ENCODE results near the gene CHD3. TPM values are rescaled to one million over a fixed set of nuclear protein-coding genes. Genes with fewer than 3 reads are reported as not detected.

CHD3 gene
- total RNA-seq, 1 donor from 2014 or later: 128 TPM

DNA sequence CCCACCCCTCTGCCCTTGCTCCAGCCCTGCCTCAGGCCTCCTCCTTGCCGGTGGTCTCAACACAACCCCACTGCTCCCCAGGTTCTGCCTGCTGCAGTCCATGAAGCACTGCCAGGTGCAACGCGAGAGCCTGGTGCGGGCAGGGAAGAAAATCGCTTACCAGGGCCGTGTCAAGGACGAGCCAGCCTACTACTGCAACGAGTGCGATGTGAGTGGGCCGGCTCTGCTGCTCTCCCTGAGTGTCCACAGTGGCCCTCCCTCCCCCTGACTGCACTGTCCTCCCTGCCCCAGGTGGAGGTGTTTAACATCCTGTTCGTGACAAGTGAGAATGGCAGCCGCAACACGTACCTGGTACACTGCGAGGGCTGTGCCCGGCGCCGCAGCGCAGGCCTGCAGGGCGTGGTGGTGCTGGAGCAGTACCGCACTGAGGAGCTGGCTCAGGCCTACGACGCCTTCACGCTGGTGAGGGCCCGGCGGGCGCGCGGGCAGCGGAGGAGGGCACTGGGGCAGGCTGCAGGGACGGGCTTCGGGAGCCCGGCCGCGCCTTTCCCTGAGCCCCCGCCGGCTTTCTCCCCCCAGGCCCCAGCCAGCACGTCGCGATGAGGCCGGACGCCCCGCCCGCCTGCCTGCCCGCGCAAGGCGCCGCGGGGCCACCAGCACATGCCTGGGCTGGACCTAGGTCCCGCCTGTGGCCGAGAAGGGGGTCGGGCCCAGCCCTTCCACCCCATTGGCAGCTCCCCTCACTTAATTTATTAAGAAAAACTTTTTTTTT lies 35.5 kb upstream of the CHD3 start:
- Histone ChIP-seq H3K4me1 (peaks cover 33% of the 10 kb centered on the region), H3K27me3 (no peaks in the 10 kb centered on the region), H3K9me3 (no peaks in the 10 kb centered on the region), H3K36me3 (peaks cover 0 to 33% of the 10 kb centered on the region in 2 donors), H3K4me3 (no peak overlapping the region), H3K27ac (no peak overlapping the region)
- DNase-seq (ENCODE audit: extremely low spot score in 2 of 2): peak in 1 of 2 donors; percentile 88
- intact Hi-C loops (cut with DNase I): loop anchor here (5.0 kb wide), 1 partner anchor 34 kb away; the partner anchor contains the start of gene CHD3
- TF ChIP-seq POLR2AphosphoS5 (IDR thresholded peaks at IDR 0.05; ENCODE audit: insufficient read depth in 1 of 2, low read depth in 1 of 2): no peak
- TF ChIP-seq POLR2A (IDR thresholded peaks at IDR 0.05): no peak
- TF ChIP-seq, protein P1, sequence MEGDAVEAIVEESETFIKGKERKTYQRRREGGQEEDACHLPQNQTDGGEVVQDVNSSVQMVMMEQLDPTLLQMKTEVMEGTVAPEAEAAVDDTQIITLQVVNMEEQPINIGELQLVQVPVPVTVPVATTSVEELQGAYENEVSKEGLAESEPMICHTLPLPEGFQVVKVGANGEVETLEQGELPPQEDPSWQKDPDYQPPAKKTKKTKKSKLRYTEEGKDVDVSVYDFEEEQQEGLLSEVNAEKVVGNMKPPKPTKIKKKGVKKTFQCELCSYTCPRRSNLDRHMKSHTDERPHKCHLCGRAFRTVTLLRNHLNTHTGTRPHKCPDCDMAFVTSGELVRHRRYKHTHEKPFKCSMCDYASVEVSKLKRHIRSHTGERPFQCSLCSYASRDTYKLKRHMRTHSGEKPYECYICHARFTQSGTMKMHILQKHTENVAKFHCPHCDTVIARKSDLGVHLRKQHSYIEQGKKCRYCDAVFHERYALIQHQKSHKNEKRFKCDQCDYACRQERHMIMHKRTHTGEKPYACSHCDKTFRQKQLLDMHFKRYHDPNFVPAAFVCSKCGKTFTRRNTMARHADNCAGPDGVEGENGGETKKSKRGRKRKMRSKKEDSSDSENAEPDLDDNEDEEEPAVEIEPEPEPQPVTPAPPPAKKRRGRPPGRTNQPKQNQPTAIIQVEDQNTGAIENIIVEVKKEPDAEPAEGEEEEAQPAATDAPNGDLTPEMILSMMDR (IDR thresholded peaks at IDR 0.05): no peak

DNA sequence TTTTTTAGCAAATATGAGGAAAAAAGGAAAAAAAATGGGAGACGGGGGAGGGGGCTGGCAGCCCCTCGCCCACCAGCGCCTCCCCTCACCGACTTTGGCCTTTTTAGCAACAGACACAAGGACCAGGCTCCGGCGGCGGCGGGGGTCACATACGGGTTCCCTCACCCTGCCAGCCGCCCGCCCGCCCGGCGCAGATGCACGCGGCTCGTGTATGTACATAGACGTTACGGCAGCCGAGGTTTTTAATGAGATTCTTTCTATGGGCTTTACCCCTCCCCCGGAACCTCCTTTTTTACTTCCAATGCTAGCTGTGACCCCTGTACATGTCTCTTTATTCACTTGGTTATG lies 34.9 kb upstream of the CHD3 start:
- TF ChIP-seq POLR2AphosphoS5 (IDR thresholded peaks at IDR 0.05; ENCODE audit: insufficient read depth in 1 of 2, low read depth in 1 of 2) (no peak), POLR2A (IDR thresholded peaks at IDR 0.05) (no peak)
- TF ChIP-seq, protein P1 (IDR thresholded peaks at IDR 0.05): no peak
- DNase-seq (ENCODE audit: extremely low spot score in 2 of 2): peak in 1 of 2 donors; percentile 83
- H3K36me3 ChIP-seq: peaks cover 0 to 28% of the 10 kb centered on the region in 2 donors
- intact Hi-C loops (cut with DNase I): loop anchor here (5.0 kb wide), 1 partner anchor 34 kb away; the partner anchor contains the start of gene CHD3
- no peak overlapping the region for H3K4me3 ChIP-seq
- H3K4me1 ChIP-seq: peaks cover 39% of the 10 kb centered on the region
- no peak overlapping the region for H3K27ac ChIP-seq
- H3K27me3 ChIP-seq: no peaks in the 10 kb centered on the region
- no peaks in the 10 kb centered on the region for H3K9me3 ChIP-seq

DNA sequence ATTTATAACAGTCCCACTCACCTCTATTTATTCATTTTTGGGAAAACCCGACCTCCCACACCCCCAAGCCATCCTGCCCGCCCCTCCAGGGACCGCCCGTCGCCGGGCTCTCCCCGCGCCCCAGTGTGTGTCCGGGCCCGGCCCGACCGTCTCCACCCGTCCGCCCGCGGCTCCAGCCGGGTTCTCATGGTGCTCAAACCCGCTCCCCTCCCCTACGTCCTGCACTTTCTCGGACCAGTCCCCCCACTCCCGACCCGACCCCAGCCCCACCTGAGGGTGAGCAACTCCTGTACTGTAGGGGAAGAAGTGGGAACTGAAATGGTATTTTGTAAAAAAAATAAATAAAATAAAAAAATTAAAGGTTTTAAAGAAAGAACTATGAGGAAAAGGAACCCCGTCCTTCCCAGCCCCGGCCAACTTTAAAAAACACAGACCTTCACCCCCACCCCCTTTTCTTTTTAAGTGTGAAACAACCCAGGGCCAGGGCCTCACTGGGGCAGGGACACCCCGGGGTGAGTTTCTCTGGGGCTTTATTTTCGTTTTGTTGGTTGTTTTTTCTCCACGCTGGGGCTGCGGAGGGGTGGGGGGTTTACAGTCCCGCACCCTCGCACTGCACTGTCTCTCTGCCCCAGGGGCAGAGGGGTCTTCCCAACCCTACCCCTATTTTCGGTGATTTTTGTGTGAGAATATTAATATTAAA lies 34.4 kb upstream of the CHD3 start:
- intact Hi-C loops (cut with DNase I): loop anchor here (5.0 kb wide), 1 partner anchor 33 kb away; the partner anchor contains the start of gene CHD3
- Histone ChIP-seq H3K4me1 (peaks cover 45% of the 10 kb centered on the region), H3K36me3 (peaks cover 0 to 22% of the 10 kb centered on the region in 2 donors), H3K4me3 (peak overlapping the region; percentile 53 to 72), H3K27ac (peak overlapping the region; percentile 85), H3K27me3 (no peaks in the 10 kb centered on the region), H3K9me3 (no peaks in the 10 kb centered on the region)
- peak; percentile 40 to 79 for DNase-seq (ENCODE audit: extremely low spot score in 2 of 2)
- TF ChIP-seq POLR2AphosphoS5 (IDR thresholded peaks at IDR 0.05; ENCODE audit: insufficient read depth in 1 of 2, low read depth in 1 of 2): no peak
- TF ChIP-seq, protein P1 (IDR thresholded peaks at IDR 0.05): no peak
- TF ChIP-seq POLR2A (IDR thresholded peaks at IDR 0.05): no peak

DNA sequence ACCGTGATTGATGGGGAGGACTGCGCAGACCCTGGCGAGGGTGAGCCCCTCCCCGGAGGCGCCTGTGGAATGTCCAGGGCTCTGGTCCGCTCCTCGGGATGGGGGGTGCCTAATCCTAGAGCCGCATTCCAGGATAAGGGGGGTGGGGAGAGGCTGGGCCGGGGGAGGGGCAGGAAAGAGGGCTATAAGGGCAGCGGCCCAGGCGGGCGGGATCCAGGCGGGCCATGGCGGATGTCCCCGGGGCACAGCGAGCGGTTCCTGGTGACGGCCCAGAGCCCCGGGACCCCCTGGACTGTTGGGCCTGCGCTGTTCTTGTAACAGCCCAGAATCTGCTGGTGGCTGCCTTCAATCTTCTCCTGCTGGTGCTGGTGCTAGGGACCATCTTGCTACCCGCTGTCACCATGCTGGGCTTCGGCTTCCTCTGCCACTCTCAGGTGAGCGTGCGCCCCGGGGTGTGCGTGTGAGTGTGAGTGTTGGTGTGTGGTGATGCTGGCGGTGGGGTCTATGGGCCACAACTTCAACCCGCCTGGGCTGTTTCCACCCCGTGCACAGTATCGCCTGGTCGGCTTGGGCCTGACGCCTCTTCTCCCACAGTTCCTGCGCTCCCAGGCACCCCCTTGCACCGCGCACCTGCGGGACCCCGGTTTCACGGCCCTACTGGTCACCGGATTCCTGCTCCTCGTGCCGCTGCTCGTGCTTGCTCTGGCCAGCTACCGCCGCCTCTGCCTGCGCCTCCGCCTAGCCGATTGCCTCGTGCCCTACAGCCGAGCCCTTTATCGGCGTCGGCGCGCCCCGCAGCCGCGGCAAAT lies 33.5 kb upstream of the CHD3 start, which contains the start of gene TMEM88:
TSS of gene TMEM88 (plus strand) at position 216 of the 809 bp plus-strand sequence. CDS start at position 225, 9 bp downstream.
- peak; percentile 87 to 92 for DNase-seq (ENCODE audit: extremely low spot score in 2 of 2)
- intact Hi-C loops (cut with DNase I): loop anchor here (5.0 kb wide), 2 partner anchors 32 to 33 kb away; partner anchors contain the start of gene CHD3
- TF ChIP-seq POLR2AphosphoS5 (IDR thresholded peaks at IDR 0.05; ENCODE audit: insufficient read depth in 1 of 2, low read depth in 1 of 2) (no peak), POLR2A (IDR thresholded peaks at IDR 0.05) (no peak)
- TF ChIP-seq, protein P1 (IDR thresholded peaks at IDR 0.05): no peak
- H3K27ac ChIP-seq: peak within 1 kb of the TSS; percentile 85
- peaks cover 0 to 14% of the 10 kb centered on the region in 2 donors for H3K36me3 ChIP-seq
- no peaks in the 10 kb centered on the region for H3K9me3 ChIP-seq
- peak within 1 kb of the TSS; percentile 53 to 72 for H3K4me3 ChIP-seq
- H3K27me3 ChIP-seq: no peaks in the 10 kb centered on the region
- H3K4me1 ChIP-seq: peaks cover 47% of the 10 kb centered on the region

Measured in vagina (tissue), 2 donors.